Measurements from ENCODE around the gene TSHZ3.

- no peak for TF ChIP-seq TARDBP (IDR thresholded peaks at IDR 0.05)
- no peak for TF ChIP-seq NFRKB (IDR thresholded peaks at IDR 0.05)
- no peak for TF ChIP-seq ARNT (IDR thresholded peaks at IDR 0.05)
- TF ChIP-seq SUZ12 (IDR thresholded peaks at IDR 0.05) = no peak
- TF ChIP-seq ELF4 (IDR thresholded peaks at IDR 0.05) = no peak
Observed at GRCh38 chr19:31364963-31365362, 15.7 kb upstream of the TSHZ3 start.

All from HEK293T (cell line).